Stimulated activated naive CD4-positive, alpha-beta T cell (primary cell): ENCODE measurements around the gene TAF10.
A peak's percentile ranks its signal among the peaks of the same experiment; 100 is the strongest.

Source experiments
- DNase-seq, 6 experiments: peaks; one replicate each; lab custom pipeline; 2025; lab: John Stamatoyannopoulos, UW

Gene TAF10

DNA sequence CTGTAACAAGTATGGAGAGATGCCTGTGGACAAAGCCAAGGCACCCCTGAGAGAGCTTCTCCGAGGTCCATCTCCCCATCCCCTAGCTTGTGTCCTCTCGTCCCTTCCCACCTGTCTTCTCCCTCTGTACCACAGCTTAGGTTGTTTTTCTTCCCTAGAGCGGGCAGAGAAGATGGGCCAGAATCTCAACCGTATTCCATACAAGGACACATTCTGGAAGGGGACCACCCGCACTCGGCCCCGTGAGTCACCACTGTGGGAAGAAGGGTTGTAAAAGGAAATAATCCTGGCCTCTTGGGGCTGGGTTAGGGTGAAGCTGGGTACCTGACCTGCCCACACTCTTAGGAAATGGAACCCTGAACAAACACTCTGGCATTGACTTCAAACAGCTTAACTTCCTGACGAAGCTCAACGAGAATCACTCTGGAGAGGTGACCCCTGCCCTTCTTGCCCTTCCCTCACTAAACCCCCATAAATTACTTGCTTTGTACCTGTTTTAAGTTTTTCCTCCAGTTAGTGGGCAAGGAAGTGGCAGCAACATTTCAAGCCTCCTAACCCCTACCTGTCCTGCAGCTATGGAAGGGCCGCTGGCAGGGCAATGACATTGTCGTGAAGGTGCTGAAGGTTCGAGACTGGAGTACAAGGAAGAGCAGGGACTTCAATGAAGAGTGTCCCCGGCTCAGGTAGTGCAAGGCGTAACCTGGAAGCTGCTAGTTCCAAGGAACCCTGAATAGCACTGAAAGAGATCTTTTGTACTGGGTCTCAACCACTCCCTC, 3.1 kb downstream of the TAF10 start:
- no peak for DNase-seq

DNA sequence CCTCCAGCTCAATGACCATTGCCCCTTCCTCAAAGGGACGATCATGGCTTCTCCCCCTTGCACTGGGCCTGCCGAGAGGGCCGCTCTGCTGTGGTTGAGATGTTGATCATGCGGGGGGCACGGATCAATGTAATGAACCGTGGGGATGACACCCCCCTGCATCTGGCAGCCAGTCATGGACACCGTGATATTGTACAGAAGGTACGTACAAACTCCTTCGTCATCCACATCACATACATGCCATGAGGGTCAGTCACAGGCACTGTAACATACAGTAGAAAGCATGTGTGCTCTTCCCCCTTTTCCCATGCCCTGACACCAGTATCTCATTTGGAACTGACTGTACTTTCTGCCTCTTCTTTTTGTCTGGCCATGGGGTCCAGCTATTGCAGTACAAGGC, 4.0 kb downstream of the TAF10 start:
- no peak for DNase-seq

DNA sequence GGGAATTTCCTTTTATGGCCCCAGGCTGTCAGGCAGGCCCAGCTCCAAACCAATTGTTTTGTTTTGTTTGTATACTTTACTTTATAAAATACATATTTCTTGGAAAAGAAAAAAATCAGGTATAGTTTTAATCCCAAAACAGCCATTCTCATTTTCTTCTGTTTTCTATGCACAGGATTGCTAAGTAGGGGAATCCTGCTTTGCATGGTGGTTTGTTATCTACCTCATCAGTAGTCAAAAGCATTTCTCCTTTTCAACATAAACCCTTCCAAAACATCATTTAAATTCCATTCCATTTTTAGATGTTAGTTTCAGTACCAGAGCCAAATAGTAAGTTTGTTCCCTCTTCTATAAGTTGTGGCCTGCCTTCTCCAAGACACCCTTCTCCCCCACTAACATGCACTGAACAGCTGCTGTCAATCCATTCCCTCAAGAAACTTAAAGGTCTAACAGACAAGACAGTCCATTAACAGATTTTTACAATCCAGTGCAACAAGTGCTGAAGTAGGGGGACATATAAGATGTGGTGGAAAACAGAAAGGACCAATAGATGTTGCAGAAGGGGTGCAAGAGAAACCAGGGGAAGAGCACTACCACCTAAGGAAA, 4.7 kb downstream of the TAF10 start:
- no peak for DNase-seq

DNA sequence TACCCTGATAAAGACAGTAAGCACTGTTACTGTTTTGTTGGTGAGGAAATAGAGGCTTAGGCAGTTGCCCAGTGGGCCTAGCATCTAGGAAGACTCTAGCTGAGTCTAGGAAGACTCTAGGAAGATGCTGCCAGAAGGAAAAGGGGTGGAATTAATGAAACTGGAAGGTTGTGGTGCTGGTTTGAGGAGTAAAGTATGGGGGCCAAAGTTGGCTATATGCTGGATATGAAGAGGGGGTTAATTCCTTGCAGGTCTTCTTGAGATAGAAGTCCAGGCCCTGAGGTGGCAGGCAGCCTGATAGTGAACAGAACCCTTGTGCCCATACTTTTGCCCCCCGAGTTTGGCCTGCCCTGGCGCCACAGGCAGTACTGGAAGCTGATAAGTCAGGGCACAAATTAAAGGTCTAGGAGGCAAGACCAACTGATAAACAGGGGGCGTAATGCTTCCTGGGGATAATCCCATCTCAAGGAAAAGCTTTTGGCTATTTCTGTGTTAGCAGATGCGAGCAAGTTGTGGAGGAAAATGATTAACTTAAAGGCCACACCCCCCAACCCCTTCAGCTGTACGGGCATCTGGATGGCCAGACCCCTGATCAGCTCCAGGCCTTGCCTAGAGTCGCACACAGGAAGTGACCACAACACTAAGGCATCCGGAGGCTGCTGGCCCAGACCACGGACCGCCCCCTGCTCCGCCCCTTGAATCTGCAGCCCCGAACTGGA, 5.4 kb downstream of the TAF10 start:
- peak in 1 of 6 experiments; percentile 45 for DNase-seq

DNA sequence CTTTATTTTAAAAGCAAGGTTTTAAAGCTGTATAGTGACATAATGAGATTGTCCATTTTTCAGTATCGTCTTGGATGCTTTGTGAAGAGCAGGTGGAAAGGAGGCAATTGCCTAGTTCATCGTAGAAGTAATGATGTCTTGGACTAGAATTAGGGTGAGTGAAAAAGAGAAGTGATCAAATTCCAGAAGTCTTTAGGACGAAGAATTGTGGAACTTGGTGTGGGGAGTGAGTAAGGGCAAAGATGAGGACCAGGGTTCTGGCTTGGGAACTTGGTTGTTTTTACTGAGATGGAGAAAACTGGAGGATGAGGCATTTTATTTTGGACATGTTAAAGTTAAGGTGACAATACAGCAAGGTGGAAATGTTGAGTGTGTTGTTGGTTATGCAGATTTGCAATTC, 7.2 kb downstream of the TAF10 start:
- DNase-seq = no peak

DNA sequence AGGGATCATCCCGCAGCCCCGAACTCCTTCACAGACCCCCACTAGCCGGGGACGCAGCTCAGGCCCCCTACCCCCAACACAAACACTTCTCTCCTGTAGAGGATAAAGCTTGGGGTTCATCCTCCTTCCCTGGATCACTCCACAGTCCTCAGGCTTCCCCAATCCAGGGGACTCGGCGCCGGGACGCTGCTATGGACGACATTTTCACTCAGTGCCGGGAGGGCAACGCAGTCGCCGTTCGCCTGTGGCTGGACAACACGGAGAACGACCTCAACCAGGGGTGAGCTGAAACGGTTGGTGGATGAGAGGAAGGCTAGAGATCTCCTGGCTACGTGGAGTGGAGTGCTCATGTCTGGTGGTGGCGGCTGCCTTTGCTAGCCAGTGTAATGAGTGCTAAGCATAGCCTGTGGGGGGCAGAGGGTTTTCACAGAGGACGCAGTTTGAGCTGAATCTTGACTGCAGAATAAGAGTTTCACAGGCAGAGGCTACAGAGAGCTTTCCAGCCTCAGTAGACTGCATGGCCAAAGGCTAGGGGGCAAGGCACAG, 7.9 kb downstream of the TAF10 start:
- peak; percentile 26 to 65 (median 42) for DNase-seq

DNA sequence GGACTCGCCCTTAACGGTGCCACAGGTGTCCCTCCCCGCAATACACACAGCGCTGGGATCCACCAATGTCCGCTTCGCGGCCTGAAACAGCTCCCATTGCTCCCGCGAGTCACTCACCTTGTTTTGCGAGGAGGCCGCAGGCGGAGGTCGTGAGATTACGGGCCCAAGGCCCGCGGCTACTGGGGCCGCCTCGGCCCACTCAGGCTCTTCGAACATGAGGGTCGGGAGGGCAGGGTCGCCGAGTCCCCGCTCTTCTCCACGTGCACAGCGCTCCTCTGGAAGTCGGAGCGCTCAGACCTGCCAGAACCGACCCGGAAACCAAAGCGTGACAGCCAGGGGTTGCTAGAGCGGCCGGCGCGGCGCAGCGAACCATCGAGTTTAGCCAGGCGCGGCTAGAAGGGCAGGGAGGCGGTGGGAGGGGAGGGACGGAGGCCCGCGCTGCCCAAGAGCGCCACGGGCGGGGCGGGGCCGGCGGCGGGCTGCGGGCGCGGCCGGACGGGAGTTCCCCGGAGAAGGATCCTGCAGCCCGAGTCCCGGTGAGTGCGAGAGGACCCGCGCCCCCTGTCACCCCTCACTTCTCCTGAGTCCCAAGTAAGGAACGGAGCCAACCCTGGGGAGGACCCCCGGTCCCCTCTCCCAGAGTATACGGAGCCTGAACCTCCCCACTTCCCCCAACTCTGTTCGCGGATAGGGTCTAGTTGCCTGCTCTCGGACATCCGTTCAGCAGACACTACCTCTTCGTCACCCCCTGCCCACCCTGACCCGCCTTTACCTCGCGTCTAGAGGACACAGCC, 8.5 kb downstream of the TAF10 start, which contains the start of the genes ILK and RRP8:
Gene ILK (plus strand): TSS at position 488 of the 794 bp plus-strand sequence. CDS start 498 bp downstream, outside the sequence.
Gene RRP8 (minus strand): TSS at position 330 of the 794 bp plus-strand sequence. CDS start 114 bp downstream, at position 216.
- DNase-seq = peak; percentile 64 to 78 (median 68)

DNA sequence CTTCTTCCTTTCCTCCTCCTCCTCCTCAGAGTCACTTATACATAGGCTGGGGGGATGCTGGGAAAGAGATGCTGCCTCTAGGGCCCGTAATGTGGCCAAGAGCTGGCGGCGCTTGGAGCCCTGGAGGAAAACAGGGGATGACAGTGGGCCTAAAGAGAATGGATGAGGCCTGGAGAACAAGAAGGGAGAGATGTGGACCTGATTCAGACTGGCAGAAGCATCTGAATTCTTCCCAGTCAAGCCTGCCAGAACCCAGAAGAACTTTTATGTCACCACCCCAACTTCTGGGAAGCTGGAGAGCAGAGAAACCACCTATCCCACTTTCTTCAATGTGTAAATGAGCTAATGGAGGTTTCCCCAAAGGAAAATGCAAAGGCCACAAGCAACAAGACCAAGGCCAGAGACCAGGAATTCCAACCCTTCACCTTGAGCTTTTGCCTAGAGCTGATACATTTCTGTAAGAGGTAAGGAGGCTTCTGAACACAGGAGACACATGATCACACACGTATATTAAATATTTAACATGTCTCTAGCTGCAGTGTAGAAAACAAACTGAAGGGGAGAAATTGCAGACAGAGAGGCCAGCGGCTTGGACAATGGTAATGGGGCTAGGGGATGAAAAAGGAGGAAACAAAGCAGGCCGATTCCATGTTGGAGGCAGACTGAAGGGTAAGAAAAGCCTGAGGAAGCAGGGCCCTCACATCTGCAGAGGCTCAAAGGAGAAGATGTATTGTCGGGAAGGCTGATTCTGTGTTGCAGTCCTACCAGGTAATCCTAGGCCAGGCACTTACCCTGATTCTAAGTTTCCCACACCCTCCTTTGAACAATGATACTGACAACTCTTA, 9.7 kb downstream of the TAF10 start:
- no peak for DNase-seq

DNA sequence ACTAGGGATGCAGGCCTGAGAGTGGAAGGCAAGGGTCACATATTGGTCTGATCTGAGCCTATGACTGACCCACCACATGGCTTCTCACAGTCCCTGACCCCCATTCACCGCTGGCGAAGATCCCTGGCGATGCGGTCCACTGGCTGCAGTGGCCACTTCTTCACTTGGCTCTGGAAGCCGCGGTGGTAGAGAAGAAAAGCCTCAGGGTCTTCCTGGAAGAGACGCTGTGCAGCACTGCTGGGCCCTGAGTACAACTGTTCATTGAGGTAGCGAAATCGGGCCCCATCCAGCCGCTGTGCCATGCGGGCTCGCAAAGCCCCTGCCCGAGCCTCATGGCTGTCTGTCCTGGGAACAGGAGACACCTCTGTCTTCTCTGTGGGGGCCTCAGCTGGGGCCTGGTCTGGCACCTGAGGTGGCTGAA, 11.0 kb downstream of the TAF10 start:
- no peak for DNase-seq

DNA sequence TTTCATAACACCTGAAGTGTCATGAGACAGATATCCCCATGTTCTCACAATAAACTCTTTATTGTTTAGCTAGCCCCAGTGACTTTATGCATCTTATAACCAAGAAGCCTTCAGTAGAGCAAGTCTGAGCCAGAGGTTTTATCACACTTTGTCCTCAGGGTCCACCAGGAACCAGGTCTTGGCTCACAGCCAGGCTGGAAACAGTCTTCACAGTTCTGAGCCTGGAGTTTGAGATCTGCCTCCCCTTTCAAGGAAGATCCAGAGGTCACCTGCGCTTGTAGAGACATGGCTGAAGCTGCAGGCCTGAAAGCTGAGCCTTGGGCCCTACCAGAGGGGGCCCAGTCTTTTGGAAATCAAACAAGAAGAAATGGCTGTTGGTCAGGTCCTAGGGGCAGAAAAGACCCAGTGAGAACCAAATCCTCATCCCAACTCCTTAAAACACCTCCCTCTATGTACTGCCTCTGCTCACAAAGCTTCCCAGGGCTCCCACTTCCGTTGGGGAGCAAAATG, 12.1 kb downstream of the TAF10 start:
- DNase-seq = no peak

DNA sequence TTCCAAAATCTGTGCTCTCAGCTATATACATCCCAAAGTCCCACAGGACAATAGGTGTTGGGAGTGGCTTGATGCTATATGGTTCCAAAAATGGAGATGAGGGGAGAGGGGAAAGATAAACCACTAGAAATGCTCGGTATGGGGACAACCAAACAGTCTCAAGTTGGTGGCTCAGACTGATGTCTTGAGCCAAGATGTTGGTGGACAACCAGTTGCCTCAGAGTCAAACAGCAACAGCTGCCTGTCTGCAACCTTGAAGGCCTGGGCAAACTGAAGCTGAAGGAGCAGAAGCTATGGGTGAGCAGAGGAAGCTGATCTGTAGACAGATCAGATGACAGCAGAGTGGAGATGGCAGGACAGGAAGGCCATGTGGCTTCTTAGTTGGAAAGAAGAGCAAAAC, 12.6 kb downstream of the TAF10 start:
- no peak for DNase-seq

DNA sequence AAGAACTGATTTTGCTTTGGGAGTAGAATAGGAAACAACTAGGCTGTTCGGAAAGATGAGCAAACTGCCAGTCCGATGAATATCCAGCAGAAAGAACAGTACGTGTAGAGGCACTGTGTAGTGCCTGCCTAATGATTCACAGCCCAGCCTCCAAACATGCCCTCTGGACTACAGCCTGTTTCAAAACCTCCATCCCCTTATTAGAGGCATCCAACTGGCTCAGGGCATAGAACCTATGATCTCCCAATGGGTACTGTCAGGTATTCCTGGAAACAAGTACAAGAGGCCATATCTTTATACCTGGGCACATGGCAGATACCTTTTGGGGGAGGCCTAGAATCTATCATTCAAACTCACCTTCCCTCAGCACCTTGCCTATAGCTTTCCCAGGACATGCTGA, 13.5 kb downstream of the TAF10 start:
- DNase-seq = no peak

DNA sequence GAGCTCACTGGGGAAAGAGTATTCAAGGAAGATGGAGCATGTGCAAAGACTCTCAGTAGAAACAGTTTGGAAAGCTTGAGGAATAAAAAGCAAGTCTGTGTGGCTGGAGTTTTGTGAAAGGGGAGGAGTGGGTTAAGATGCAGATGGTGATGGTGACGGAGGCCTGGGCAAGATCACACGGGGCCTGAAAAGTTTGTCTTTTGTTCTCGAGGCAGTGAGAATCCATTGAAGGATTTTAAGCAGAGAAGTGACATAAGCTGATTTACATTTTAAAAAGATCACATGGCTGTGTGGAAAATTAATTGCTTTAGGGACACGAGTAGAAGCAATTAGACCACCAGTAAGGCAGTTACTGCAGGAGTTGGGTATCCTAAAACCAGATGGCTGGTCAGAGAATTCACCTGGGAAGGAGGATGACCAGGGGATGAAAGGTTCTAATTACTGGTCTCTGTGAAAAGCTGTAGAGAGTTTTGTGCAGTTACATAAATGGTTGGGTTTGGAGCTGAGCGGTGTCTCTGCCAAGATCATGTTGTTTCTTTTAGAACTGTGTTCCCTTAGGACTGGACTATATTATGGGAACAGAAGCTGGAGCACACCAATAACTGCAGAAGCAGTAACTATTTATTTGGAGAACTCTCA, 15.7 kb downstream of the TAF10 start:
- no peak for DNase-seq

DNA sequence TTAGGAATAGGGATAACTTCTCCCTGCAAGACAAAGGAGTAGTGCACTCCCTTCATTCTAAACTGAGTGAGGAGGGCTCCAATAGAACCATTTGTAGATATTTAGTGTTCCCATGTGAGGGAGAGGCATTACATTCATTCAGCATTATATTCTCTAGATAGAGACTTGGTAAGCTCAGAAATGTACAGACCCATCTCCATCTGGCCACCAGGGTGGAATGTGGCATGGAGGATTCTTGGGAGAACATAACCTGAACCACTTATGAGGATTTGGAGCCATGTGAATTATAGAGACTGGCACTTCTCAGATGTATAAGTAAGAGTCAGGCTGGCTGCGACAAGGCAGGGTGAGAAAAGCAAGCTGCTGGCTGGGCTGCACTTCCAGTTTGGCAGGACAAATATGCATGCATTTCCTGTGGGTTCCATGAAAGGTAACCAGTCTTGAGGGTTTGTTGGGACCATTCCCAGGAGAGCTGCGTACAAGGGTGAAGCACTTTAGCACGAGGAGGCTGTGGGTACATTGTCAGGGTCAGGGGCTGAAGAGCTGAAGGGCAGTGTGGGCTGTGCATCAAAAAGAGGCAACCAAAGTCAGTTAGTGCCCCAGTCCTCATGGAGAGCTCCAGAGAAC, 17.8 kb downstream of the TAF10 start:
- DNase-seq = no peak

DNA sequence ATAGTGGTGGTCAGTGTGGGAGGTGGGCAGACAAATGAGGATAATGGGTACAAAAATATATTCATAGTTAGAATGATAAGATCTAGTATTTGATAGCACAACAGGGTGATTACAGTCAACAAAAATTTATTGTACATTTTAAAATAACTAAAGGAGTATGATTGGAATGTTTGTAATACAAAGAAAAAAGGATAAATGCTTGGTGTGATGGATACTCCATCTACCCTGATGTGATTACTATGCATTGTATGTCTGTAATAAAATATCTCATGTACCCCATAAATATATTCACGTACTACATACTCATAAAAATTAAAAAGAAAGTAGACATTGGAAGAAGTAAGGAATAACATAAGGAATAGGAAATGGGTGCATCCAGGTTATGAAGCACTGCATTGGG, 24.0 kb downstream of the TAF10 start:
- no peak for DNase-seq

DNA sequence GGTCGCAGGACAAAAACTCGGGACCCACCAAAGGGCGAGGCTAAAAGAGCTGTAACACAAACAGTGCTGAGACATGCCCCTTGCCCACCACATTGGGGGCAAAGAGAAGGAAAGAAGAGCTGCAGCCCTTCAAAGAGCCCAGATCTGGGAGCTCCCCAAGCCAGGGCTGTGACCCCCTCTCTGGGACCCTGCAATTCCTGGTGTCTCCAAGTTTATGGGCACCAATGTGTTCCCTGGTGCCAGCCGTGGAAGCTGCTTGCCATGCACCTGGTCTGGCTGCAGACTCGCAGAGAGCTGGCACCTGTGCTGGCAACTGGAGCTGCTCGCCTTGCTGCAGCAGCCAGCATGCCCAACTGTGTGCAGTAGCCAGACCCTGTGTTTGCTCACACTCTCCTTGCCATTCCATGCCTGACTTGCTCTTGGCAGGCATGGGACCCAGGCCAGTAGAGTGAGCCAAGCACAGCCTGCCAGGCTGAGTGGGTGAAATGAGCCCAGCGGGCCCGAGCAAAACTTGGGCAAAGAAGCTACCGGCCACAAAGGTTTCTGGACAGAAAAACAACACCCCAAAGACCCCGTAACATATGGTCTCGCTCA, 24.6 kb downstream of the TAF10 start:
- DNase-seq = no peak

DNA sequence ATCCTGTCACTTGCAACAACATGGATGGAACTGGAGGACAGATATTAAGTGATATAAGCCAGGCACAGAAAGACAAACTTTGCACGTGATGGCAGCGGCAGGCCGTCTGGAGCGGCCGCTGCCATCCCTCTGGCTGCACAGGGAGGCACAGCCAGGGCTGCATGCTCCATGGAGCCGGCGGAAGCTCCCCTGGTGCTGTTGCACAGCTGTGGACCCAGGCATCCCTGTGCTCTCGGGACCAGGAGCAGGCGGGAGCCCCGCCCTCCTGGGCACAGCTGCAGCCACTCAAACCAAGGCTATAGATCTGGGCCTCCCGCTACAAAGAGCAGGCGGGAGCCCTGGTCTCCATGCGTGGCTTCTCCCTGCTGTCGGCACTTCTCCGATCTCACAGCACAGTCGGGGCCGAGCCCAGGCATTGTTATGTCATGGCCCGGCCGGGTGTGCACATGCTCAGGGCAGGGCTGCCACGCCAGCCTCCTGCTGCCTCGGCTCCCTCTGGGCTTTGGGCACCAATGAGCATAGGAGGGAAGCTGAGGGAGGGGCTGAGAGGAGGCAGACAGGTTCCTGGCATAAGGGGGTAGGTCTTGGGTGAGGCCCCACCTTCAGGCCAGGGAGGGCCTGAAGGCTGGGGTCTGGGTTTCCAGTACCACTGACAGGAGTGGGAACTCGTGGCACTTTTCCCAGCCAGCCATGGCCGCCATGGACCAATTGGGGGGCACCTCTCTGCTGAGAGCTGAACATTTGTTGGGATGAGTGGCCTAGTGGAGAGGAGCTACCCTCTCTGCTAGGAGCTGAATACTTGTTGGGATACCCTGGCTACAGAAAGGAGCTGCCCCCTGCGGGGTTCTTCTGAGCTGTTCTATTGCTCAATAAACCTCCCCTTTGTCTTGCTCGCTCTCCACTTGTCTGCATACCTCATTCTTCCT, 25.3 kb downstream of the TAF10 start:
- no peak for DNase-seq

DNA sequence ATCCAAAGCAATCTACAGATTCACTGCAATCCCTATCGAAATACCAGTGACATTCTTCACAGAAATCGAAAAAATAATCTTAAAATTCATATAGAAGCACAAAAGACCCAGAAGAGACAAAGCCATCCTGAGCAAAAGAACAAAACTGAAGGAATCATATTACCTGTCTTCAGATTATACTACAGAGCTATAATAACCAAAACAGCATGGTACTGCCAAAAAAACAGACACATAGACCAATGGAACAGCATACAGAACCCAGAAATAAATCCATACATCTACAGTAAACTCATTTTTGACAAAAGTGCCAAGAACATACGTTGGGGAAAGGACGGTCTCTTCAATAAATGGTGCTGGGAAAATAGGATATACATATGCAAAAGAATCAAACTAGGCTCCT, 27.5 kb downstream of the TAF10 start:
- no peak for DNase-seq
